22Rv1 (cell line): ENCODE data around the gene MX1.

Experiments used
- ZFX ChIP-seq: fragments of 450-650 bp; IDR thresholded peaks from 2 replicates; pipeline ENCODE4 v1.6.1; 2017; ENCODE audit warnings: antibody characterized with exemption, borderline replicate concordance
- TF ChIP-seq, protein P1 (sequence below): fragments of 450-650 bp; IDR thresholded peaks from 2 replicates; pipeline ENCODE4 v1.5.1; 2017; ENCODE audit warnings: mild to moderate bottlenecking

DNA sequence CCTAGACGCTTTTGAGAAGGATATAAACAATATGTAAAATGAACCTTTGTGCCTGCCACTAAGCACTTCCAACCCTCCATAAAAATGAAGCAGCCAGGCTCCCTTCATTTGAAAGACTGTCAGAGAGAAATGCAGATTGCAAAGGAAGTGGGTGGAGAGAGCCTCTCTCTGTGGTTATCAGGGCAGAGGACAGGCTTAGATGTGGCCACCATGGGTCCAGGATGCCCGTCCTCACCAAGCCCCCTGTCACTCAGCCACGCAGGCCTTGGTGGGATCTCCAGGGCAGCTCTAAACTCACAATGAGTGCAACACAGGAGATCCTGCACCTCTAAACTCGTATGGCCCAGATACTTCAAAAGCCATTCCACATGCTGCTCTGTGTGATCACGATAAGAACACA is 44.0 kb downstream of the MX1 start:
- TF ChIP-seq, protein P1, sequence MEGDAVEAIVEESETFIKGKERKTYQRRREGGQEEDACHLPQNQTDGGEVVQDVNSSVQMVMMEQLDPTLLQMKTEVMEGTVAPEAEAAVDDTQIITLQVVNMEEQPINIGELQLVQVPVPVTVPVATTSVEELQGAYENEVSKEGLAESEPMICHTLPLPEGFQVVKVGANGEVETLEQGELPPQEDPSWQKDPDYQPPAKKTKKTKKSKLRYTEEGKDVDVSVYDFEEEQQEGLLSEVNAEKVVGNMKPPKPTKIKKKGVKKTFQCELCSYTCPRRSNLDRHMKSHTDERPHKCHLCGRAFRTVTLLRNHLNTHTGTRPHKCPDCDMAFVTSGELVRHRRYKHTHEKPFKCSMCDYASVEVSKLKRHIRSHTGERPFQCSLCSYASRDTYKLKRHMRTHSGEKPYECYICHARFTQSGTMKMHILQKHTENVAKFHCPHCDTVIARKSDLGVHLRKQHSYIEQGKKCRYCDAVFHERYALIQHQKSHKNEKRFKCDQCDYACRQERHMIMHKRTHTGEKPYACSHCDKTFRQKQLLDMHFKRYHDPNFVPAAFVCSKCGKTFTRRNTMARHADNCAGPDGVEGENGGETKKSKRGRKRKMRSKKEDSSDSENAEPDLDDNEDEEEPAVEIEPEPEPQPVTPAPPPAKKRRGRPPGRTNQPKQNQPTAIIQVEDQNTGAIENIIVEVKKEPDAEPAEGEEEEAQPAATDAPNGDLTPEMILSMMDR: no peak
- TF ChIP-seq ZFX: no peak
